ENCODE measurements around the gene CACNG1.

GRCh38 chr17:67003231-67003630, 41.1 kb upstream of the CACNG1 start:
- TF ChIP-seq CTCF (conservative IDR thresholded peaks at IDR 0.05; ENCODE audit: low read length) (no peak), EZH2phosphoT487 (IDR thresholded peaks at IDR 0.05; ENCODE audit: borderline replicate concordance, low read depth, low read length) (no peak)

Data from OCI-LY7 (cell line).